Stimulated activated naive CD4-positive, alpha-beta T cell treated with Interleukin-2 at 50 U/mL for 16 hours (primary cell): ENCODE results near the gene FAXDC2.
"Not testable (repeated sequence)": the region's sequence is repeated elsewhere in the genome, so short reads cannot be mapped to it uniquely, and the experiment has no call there.

ENCODE experiments used
- DNase-seq: peaks from one replicate; lab custom pipeline; 2025; lab: John Stamatoyannopoulos, UW

Gene FAXDC2

GRCh38 chr5:154830219-154830595 lies 20.2 kb downstream of the FAXDC2 start:
- DNase-seq, result no peak

- DNase-seq, result no peak
Measured at GRCh38 chr5:154829589-154830218, 20.7 kb downstream of the FAXDC2 start.

- no peak for DNase-seq
Measured at GRCh38 chr5:154829181-154829588, 21.2 kb downstream of the FAXDC2 start.

GRCh38 chr5:154824070-154824469 lies 26.3 kb downstream of the FAXDC2 start:
- no peak for DNase-seq

- no peak for DNase-seq
Measured at GRCh38 chr5:154823605-154824004, 26.8 kb downstream of the FAXDC2 start.

GRCh38 chr5:154822896-154823295 lies 27.5 kb downstream of the FAXDC2 start:
- not testable (repeated sequence) for DNase-seq

- DNase-seq, result no peak
Measured at GRCh38 chr5:154820383-154820782, 30.0 kb downstream of the FAXDC2 start.

- no peak for DNase-seq
Measured at GRCh38 chr5:154819546-154819945, 30.9 kb downstream of the FAXDC2 start.

GRCh38 chr5:154818471-154819116 lies 31.8 kb downstream of the FAXDC2 start:
- no peak for DNase-seq

- DNase-seq, result no peak
Measured at GRCh38 chr5:154817815-154818214, 32.6 kb downstream of the FAXDC2 start.

GRCh38 chr5:154816891-154817492 lies 33.4 kb downstream of the FAXDC2 start:
- DNase-seq, result no peak

- DNase-seq, result no peak
Measured at GRCh38 chr5:154815684-154816247, 34.6 kb downstream of the FAXDC2 start.

- no peak for DNase-seq
Measured at GRCh38 chr5:154815025-154815424, 35.4 kb downstream of the FAXDC2 start.

- DNase-seq, result no peak
Measured at GRCh38 chr5:154813736-154814135, 36.7 kb downstream of the FAXDC2 start.

- no peak for DNase-seq
Measured at GRCh38 chr5:154813158-154813557, 37.2 kb downstream of the FAXDC2 start.

- peak; percentile 45 for DNase-seq
Measured at GRCh38 chr5:154811653-154812465, 38.5 kb downstream of the FAXDC2 start.

GRCh38 chr5:154811239-154811638 lies 39.2 kb downstream of the FAXDC2 start:
- DNase-seq, result no peak

- DNase-seq, result no peak
Measured at GRCh38 chr5:154806176-154806575, 44.2 kb downstream of the FAXDC2 start.

GRCh38 chr5:154802050-154802449 lies 48.4 kb downstream of the FAXDC2 start:
- DNase-seq, result no peak

- no peak for DNase-seq
Measured at GRCh38 chr5:154801083-154801482, 49.3 kb downstream of the FAXDC2 start.

- DNase-seq, result no peak
Measured at GRCh38 chr5:154800582-154800981, 49.8 kb downstream of the FAXDC2 start.

GRCh38 chr5:154797762-154798161 lies 52.6 kb downstream of the FAXDC2 start:
- no peak for DNase-seq
